DOHH2 (cell line): Measurements from ENCODE around the gene GUK1.

Experiments
- EZH2phosphoT487 ChIP-seq: fragments of 200-600 bp; sonication (generic); IDR thresholded peaks from 2 replicates; pipeline ENCODE4 v1.6.1; 2017; ENCODE audit warnings: borderline replicate concordance, mild to moderate bottlenecking, antibody characterized with exemption, low read length, moderate library complexity, mixed read lengths
- TF ChIP-seq, protein P1 (sequence below): fragments of 200-600 bp; sonication (generic); IDR thresholded peaks from one replicate; pipeline ENCODE4 v1.5.1; 2014; ENCODE audit warnings: antibody characterized with exemption, mild to moderate bottlenecking, low read depth, low read length; ENCODE audit not compliant: poor library complexity, severe bottlenecking

DNA sequence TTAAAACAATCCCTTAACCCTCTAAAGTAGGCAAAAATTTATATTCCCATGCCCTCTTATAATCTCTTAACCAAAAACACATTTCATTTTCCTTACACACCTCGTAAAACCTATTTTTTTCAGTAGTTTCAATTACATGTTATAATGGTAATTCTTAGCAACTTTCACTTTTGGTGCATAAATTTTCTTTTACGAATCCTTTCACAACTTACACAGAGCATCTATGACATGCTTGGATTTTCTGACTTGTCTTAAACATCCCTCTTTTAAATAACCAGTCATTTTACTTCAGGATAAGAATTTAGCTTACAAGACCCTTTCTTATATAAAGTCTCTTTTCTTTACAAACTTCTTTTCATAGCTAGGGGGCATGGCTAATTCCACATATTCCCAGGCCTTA, 22.0 kb upstream of the GUK1 start:
- TF ChIP-seq, protein P1, sequence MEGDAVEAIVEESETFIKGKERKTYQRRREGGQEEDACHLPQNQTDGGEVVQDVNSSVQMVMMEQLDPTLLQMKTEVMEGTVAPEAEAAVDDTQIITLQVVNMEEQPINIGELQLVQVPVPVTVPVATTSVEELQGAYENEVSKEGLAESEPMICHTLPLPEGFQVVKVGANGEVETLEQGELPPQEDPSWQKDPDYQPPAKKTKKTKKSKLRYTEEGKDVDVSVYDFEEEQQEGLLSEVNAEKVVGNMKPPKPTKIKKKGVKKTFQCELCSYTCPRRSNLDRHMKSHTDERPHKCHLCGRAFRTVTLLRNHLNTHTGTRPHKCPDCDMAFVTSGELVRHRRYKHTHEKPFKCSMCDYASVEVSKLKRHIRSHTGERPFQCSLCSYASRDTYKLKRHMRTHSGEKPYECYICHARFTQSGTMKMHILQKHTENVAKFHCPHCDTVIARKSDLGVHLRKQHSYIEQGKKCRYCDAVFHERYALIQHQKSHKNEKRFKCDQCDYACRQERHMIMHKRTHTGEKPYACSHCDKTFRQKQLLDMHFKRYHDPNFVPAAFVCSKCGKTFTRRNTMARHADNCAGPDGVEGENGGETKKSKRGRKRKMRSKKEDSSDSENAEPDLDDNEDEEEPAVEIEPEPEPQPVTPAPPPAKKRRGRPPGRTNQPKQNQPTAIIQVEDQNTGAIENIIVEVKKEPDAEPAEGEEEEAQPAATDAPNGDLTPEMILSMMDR, result no peak
- TF ChIP-seq EZH2phosphoT487, result no peak
